ENCODE results near the gene LAIR1.
"Not testable (repeated sequence)": the region's sequence is repeated elsewhere in the genome, so short reads cannot be mapped to it uniquely, and the experiment has no call there.

LAIR1 gene

GRCh38 chr19:54390942-54391577, 26.3 kb upstream of the LAIR1 start:
- no peak overlapping the region for H3K4me3 ChIP-seq (ENCODE audit: low read depth, low read length)

DNA sequence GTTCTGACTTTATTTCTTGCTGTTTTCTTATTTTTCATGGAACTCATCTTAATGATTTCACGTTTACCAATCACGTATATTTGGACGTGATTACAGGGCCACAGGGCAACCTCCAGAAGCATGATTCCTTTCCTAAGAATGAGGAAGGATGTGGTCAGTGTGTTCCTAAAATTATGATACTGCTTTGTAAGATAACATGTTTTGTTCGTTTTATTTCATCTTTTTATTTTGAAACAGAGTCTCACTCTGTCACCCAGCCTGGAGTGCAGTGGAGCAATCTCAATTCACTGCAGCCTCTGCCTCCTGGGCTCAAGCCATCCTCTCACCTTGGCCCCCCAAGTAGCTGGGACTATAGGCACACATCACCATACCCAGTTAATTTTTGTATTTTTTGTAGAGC, 24.8 kb upstream of the LAIR1 start:
- no peak overlapping the region for H3K4me3 ChIP-seq (ENCODE audit: low read depth, low read length)
- TF ChIP-seq, protein P1, sequence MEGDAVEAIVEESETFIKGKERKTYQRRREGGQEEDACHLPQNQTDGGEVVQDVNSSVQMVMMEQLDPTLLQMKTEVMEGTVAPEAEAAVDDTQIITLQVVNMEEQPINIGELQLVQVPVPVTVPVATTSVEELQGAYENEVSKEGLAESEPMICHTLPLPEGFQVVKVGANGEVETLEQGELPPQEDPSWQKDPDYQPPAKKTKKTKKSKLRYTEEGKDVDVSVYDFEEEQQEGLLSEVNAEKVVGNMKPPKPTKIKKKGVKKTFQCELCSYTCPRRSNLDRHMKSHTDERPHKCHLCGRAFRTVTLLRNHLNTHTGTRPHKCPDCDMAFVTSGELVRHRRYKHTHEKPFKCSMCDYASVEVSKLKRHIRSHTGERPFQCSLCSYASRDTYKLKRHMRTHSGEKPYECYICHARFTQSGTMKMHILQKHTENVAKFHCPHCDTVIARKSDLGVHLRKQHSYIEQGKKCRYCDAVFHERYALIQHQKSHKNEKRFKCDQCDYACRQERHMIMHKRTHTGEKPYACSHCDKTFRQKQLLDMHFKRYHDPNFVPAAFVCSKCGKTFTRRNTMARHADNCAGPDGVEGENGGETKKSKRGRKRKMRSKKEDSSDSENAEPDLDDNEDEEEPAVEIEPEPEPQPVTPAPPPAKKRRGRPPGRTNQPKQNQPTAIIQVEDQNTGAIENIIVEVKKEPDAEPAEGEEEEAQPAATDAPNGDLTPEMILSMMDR (IDR thresholded peaks at IDR 0.05; ENCODE audit: low read depth, low read length), result no peak

More at GRCh38 chr19:54390942-54391577, 26.3 kb upstream of the LAIR1 start:
- TF ChIP-seq, protein P1 (IDR thresholded peaks at IDR 0.05; ENCODE audit: low read depth, low read length), result peak; percentile 79

GRCh38 chr19:54388802-54389139, 24.0 kb upstream of the LAIR1 start:
- no peak overlapping the region for H3K4me3 ChIP-seq (ENCODE audit: low read depth, low read length)
- TF ChIP-seq, protein P1 (IDR thresholded peaks at IDR 0.05; ENCODE audit: low read depth, low read length), result no peak

DNA sequence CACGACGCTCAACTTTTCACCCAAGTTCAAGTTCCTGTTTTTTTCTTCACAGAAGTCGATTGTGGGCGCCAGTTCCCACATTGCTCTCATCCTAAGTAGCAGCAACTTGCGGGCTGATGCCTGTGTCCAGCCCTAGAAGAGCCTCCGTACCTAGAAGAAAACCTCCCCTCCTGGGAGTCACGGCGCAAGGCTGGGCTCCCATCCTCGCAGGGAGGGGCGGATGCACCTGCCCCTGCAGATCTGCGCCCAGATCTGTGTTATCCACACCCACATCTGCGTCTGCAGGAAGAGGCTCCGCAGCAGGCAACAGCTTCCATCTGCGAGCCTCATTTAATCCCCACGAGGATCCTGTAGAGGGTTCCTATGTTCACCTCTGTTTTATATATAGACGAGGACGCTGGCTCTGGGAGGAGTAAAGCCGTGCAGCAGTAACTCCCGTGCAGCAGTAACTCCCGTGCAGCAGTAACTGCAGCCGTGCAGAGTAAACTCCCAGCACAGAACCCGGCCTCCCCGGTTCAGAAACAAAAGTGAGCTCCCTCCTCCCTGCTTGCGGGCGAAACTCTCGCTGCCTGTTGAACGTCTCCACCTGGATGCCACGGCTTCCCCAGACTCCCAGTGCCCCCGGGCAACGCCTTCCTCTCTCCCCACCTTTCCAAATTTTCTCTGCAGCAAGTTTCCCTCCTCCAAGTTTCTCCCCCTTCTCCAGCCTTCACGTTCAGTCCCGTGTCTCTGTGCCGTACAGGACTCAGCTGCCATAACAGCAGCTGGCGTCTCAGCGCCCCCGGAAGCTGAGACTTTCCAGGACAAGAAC, 23.5 kb upstream of the LAIR1 start:
- TF ChIP-seq, protein P1 (IDR thresholded peaks at IDR 0.05; ENCODE audit: low read depth, low read length), result no peak
- no peak overlapping the region for H3K4me3 ChIP-seq (ENCODE audit: low read depth, low read length)

GRCh38 chr19:54383330-54383729, 18.6 kb upstream of the LAIR1 start:
- TF ChIP-seq, protein P1 (IDR thresholded peaks at IDR 0.05; ENCODE audit: low read depth, low read length), result no peak
- H3K4me3 ChIP-seq (ENCODE audit: low read depth, low read length), result no peak overlapping the region

- H3K4me3 ChIP-seq (ENCODE audit: low read depth, low read length), result not testable (repeated sequence)
Observed at GRCh38 chr19:54382041-54382440, 17.3 kb upstream of the LAIR1 start.

DNA sequence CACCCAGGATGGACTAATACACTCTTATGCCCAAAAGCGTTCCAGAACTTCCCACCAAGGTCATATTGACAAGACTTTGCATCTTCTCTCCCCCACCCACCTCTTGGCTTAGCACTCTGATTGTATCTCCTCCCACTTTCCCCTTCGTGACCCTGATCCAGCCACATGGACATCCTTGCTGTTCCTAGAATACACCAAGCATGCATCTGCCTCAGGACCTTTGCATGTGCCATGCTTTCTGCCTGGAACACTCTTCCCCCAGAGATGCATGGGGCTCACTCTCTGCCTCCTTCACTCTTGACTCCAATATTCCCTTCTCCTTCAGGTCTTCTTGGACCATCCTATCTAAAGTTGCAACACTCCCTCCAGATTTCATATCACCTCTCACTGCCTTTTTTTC, 16.2 kb upstream of the LAIR1 start:
- no peak overlapping the region for H3K4me3 ChIP-seq (ENCODE audit: low read depth, low read length)

More for the DNA sequence above, 16.2 kb upstream of the LAIR1 start:
- TF ChIP-seq, protein P1 (IDR thresholded peaks at IDR 0.05; ENCODE audit: low read depth, low read length), result no peak
